Fibroblast of mammary gland (primary cell): ENCODE results near the gene IFNGR2.
"Not testable (repeated sequence)": the region's sequence is repeated elsewhere in the genome, so short reads cannot be mapped to it uniquely, and the experiment has no call there.

Experiments used
- DNase-seq: peaks from one replicate; pipeline ENCODE4 v3.0.0-alpha.2; 2010; ENCODE audit warnings: low read depth
- H3K4me3 ChIP-seq: 2 replicates; pipeline ENCODE4 v1.5.1; 2011; ENCODE audit warnings: low read depth, mild to moderate bottlenecking, low read length, moderate library complexity; ENCODE audit not compliant: control insufficient read depth
- TF ChIP-seq, protein P1 (sequence below): conservative IDR thresholded peaks from 2 replicates; pipeline ENCODE4 v1.5.1; 2011; ENCODE audit warnings: low read depth, low read length, inconsistent platforms; ENCODE audit not compliant: control insufficient read depth, insufficient read depth

IFNGR2 gene

DNA sequence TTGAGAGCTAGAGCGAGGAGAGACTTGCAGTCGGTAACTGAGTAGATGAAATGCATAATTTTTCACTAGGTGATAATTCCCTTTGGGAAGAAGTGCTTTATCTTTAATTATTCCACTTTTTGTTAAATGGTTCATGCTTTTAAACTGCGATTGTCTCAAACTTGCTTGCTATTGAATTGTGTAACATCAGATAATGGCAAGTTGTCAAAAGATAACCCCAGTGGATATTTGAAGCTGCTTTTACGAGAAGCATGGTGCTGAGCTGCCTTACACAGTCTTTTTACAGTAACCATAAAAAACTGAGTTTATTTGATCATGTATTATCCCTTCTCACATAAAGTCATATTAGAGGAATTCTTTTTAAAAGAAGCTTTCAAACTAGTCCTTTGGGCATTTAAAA lies 46.4 kb downstream of the IFNGR2 start:
- H3K4me3 ChIP-seq, result no peak overlapping the region
- TF ChIP-seq, protein P1, sequence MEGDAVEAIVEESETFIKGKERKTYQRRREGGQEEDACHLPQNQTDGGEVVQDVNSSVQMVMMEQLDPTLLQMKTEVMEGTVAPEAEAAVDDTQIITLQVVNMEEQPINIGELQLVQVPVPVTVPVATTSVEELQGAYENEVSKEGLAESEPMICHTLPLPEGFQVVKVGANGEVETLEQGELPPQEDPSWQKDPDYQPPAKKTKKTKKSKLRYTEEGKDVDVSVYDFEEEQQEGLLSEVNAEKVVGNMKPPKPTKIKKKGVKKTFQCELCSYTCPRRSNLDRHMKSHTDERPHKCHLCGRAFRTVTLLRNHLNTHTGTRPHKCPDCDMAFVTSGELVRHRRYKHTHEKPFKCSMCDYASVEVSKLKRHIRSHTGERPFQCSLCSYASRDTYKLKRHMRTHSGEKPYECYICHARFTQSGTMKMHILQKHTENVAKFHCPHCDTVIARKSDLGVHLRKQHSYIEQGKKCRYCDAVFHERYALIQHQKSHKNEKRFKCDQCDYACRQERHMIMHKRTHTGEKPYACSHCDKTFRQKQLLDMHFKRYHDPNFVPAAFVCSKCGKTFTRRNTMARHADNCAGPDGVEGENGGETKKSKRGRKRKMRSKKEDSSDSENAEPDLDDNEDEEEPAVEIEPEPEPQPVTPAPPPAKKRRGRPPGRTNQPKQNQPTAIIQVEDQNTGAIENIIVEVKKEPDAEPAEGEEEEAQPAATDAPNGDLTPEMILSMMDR, result no peak
- DNase-seq, result no peak

DNA sequence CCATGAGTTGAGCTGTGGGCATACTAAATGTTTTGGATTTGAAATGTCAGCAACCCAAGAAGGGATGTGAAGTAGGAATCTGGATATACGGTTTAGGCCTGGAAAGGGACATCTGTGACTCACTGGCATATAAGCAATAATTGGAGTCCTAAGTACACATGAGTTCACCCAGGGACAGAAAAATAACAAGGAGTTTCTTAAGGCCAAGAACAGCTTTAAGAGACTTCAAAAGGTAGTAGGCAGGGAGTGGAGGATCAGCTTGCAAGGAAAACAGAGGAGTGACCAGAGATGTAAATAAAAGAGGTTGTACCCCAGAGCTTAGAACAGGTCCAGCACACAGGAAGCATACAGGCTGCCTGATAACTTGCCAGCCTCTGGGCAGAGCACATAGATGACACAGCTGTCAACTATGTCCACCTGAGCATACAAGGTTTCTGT lies 48.4 kb downstream of the IFNGR2 start:
- H3K4me3 ChIP-seq, result no peak overlapping the region
- TF ChIP-seq, protein P1, result no peak
- DNase-seq, result peak; percentile 48

DNA sequence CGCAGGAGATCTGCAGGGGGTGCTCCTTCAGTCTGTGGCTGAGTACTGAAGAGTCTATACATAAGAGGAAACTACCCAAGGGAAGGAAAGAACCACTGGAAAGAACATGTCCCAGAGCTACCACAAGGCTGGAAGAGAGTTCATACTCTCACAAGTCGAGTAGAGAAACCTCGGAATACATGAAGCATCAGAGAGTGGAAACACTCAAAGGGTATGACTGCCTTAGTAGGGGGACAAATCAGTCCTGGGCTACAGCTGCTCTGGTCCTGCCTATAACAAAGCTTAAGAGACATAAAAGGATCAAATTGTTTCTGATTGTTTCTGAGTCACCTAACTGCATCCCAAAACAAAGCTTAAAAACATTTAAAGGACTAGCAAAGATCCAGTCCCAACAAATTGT lies 49.1 kb downstream of the IFNGR2 start:
- TF ChIP-seq, protein P1, result no peak
- H3K4me3 ChIP-seq, result no peak overlapping the region
- no peak for DNase-seq

DNA sequence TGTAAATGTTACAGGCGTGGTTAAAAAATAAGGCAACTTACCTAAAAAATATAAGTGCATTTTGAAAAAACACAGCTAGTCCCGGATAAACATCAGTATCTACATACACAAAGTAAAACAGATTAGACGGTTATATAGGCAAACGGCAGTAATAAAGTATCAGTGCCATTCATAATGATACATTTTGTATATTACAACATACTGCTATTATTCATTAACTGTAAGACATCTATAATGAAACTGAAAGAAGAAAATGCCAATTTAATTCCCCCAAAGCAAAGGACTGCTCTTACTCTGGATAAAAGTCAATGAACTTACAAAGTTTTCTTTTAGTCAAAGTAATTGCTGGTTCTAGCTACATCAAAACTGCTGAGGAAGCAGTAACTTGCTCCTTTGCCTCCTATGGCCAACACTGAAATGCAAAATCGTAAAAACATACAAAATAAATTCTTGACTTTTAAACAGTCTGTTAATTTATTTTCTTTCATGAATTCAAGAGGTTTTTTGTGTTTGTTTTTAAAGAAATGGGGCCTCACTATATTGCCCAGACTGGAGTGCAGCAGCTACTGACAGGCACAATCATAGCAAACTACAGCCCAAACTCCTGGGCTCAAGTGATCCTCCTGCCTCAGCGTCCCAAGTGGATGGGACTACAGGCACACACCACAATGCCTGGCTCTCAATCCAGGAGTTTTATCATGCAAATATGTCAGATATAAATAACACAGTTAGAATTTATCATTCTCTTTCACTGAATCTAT lies 52.7 kb downstream of the IFNGR2 start:
- TF ChIP-seq, protein P1, result no peak
- DNase-seq, result no peak
- no peak overlapping the region for H3K4me3 ChIP-seq

DNA sequence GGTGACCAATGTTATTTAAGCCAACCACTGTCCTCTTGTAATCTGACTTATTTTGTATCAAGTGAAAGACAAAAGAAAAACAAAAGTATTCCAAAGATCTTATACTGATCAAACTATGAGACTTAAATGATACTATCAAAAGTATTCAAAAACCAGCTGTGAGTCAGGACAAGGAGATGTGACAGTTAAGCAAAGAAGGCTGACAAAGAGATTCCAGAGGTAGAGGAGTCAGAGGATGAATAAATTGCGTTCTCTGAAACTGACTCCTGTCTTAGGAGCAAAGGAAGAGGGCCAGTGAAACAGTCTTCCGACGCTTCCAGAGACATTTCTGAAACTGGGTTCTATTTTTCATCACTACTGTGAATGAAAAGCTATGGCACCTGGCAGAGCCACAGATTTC lies 55.6 kb downstream of the IFNGR2 start:
- H3K4me3 ChIP-seq, result no peak overlapping the region
- DNase-seq, result no peak
- TF ChIP-seq, protein P1, result no peak

DNA sequence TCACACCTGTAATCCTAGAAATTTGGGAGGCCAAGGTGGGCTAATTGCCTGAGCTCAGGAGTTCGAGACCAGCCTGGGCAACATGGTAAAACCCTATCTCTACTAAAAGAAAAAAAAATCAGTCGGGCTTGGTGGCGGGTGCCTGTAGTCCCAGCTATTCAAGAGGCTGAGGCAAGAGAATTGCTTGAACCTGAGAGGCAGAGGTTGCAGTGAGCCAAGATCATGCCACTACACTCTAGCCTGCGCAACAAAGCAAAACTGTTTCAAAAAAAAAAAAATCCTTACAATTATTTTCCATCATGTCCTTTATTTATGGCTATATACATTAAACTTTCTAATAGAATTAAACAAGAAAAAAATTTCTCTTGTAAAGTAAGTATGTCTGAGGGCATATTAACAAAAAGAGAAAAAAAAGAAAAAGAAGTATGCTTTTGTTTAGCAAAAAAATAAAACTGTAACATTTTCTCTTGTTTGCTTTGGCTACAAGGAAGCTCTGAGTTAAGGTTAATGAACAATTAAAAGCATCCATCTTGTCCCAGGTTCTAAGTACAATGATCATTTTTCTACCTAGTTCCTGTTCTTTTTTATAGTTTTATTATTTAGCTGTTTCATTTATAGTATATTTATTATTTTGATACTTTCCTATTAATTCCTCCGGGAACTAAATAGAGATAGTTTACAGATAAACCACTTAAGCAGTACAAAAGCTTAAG lies 58.5 kb downstream of the IFNGR2 start:
- H3K4me3 ChIP-seq, result no peak overlapping the region
- TF ChIP-seq, protein P1, result no peak
- no peak for DNase-seq

DNA sequence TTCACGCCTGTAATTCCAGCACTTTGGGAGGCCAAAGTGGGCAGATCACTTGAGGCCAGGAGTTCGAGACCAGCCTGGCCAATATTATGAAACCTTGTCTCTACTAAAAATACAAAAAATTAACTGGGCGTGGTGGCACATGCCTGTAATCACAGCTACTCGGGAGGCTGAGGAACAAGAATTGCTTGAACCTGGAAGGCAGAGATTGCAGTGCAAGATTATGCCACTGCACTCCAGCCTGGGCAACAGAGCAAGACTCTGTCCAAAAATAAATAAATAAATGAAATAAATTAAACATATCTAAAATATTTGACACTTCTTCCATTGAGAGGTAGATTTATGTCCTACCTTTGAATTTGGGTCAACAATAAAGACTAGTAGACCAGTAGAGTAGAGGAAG lies 66.0 kb downstream of the IFNGR2 start:
- not testable (repeated sequence) for H3K4me3 ChIP-seq, DNase-seq
